Spleen (tissue), 11 donors: ENCODE measurements around the gene MCC. TPM values are rescaled to one million over a fixed set of nuclear protein-coding genes. Genes with fewer than 3 reads are reported as not detected.

Source experiments
- DNase-seq: peaks from one replicate; pipeline ENCODE4 v3.0.0-alpha.2; 2020
- H3K27ac ChIP-seq, 8 donors: fragments of 200-600 bp; sonication (generic) in 7 of 8; 1 replicate in 4 of 8; 2 replicates in 4 of 8; pipeline versions ENCODE4 v1.5.0 to v1.8.0; 2016 to 2021; ENCODE audit warnings: inconsistent platforms in 4 of 8, mild to moderate bottlenecking in 4 of 8, moderate library complexity in 1 of 8
- H3K27me3 ChIP-seq, 7 donors: fragments of 200-600 bp; sonication (generic) in 6 of 7; replicated peaks in 1 of 7; 1 replicate in 4 of 7; 2 replicates in 3 of 7; pipeline versions ENCODE4 v1.5.0 to v1.8.0; 2016 to 2021; ENCODE audit warnings: inconsistent platforms in 3 of 7, mild to moderate bottlenecking in 1 of 7
- H3K36me3 ChIP-seq, 6 donors: fragments of 200-600 bp; sonication (generic) in 5 of 6; 1 replicate in 4 of 6; 2 replicates in 2 of 6; pipeline versions ENCODE4 v1.5.0 to v1.8.0; 2016 to 2021; ENCODE audit warnings: inconsistent platforms in 2 of 6
- H3K4me1 ChIP-seq, 6 donors: fragments of 200-600 bp; sonication (generic) in 5 of 6; 1 replicate in 3 of 6; 2 replicates in 3 of 6; pipeline versions ENCODE4 v1.5.0 to v1.8.0; 2016 to 2021; ENCODE audit warnings: inconsistent platforms in 3 of 6
- H3K4me3 ChIP-seq, 8 donors: fragments of 200-600 bp; sonication (generic) in 7 of 8; 1 replicate in 4 of 8; 2 replicates in 4 of 8; pipeline versions ENCODE4 v1.5.0 to v1.8.0; 2016 to 2021; ENCODE audit warnings: inconsistent platforms in 4 of 8, mild to moderate bottlenecking in 4 of 8, moderate library complexity in 2 of 8
- H3K9me3 ChIP-seq, 8 donors: fragments of 200-600 bp; sonication (generic) in 7 of 8; 1 replicate in 4 of 8; 2 replicates in 4 of 8; pipeline versions ENCODE4 v1.5.0 to v1.8.0; 2016 to 2021; ENCODE audit warnings: inconsistent platforms in 4 of 8
- POLR2A ChIP-seq, 3 donors: fragments of 450-650 bp; IDR thresholded peaks; one replicate each; pipeline ENCODE4 v1.5.1; 2017; ENCODE audit warnings: antibody characterized with exemption in 3 of 3, mild to moderate bottlenecking in 1 of 3
- POLR2AphosphoS5 ChIP-seq, 3 donors: sonication (generic); formaldehyde crosslinking; IDR thresholded peaks; one replicate each; pipeline ENCODE4 v1.5.1; 2017; ENCODE audit warnings: antibody characterized with exemption in 3 of 3
- WGBS, 5 donors: extraction: QIAGEN DNeasy Blood & Tissue Kit in 3 of 5; methylation state at CpG; one replicate each; pipeline versions ENCODE4 v1.1.5 to v1.1.7; 2013 to 2018; 5-methylcytosine and 5-hydroxymethylcytosine counted together
- intact Hi-C: fragments of 100-400 bp; cut with DNase I; formaldehyde crosslinking; loops from one replicate; pipeline ENCODE4 v1.15.0; 2023; ENCODE audit warnings: low total_unique reads
- polyA plus RNA-seq, 3 donors: library from polyadenylated mRNA; stranded (reverse); fragments of 200-250 nt; gene quantifications; one replicate each; pipeline ENCODE4 v1.2.1, GENCODE V29; 2013
- total RNA-seq, 7 donors: library from RNA; depleted of rRNA in 3 of 7; stranded (reverse); fragments of >200 nt in 3 of 7; fragmentation: NEBNext Ultra II Directional in 4 of 7; extraction: Animal tissue kit (Norgen Biotek cat#: 25700) in 4 of 7; gene quantifications; one replicate each; pipeline versions ENCODE4 v1.1.0 to v1.2.1, GENCODE V29; 2016 to 2021
- TF ChIP-seq, protein P1 (sequence below), 11 experiments: fragments of 200-600 bp in 7 of 11; fragments of 450-650 bp in 4 of 11; sonication (generic) in 4 of 11; IDR thresholded peaks in 8 of 11; conservative IDR thresholded peaks in 3 of 11; 1 replicate in 7 of 11; 2 replicates in 4 of 11; pipeline versions ENCODE4 v1.4.0 to v1.8.0; 2016 to 2021; ENCODE audit warnings: antibody characterized with exemption in 11 of 11, inconsistent platforms in 4 of 11, mild to moderate bottlenecking in 1 of 11
- donor health status: healthy with polysubstance abuse.
- donor health status: DM: no; HTN: no; CAD: no; lungs with moderate emphysema.
- donor health status: DM: no; HTN: no; CAD: no.
- donor health status: Bipolar disorder and iron deficiency.
- donor health status: healthy.
- donor health status: DM: no; HTN: no; CAD: no.
- donor health status: DM: yes; HTN: yes; CAD: no.

MCC gene
- total and polyA plus RNA-seq, 10 donors, result 1.3 to 32.8 (median 15.8) TPM

DNA sequence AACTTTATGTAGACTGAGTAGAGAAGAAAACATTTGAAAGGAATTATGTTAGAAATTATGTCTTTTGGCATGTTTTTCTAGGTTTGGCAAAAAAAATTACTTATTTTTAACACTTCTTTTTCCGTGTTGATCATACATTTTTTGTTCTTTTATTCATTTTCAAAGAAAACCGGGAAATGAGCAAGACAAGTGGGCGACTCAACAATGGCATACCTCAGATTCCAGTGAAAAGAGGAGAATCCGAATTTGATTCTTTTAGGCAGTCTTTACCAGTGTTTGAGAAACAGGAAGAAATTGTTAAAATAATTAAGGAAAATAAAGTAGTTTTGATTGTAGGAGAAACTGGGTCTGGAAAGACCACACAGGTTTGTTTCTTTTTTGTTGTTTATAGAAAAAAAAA is 38.2 kb upstream of the MCC start:
- WGBS, 5 donors, result 90 to 97% (median 94%) methylated on average over 4 of the region's 4 CpGs
- TF ChIP-seq POLR2A (IDR thresholded peaks at IDR 0.05), result no peak
- no peak for TF ChIP-seq POLR2AphosphoS5 (IDR thresholded peaks at IDR 0.05)
- TF ChIP-seq, protein P1, sequence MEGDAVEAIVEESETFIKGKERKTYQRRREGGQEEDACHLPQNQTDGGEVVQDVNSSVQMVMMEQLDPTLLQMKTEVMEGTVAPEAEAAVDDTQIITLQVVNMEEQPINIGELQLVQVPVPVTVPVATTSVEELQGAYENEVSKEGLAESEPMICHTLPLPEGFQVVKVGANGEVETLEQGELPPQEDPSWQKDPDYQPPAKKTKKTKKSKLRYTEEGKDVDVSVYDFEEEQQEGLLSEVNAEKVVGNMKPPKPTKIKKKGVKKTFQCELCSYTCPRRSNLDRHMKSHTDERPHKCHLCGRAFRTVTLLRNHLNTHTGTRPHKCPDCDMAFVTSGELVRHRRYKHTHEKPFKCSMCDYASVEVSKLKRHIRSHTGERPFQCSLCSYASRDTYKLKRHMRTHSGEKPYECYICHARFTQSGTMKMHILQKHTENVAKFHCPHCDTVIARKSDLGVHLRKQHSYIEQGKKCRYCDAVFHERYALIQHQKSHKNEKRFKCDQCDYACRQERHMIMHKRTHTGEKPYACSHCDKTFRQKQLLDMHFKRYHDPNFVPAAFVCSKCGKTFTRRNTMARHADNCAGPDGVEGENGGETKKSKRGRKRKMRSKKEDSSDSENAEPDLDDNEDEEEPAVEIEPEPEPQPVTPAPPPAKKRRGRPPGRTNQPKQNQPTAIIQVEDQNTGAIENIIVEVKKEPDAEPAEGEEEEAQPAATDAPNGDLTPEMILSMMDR (IDR thresholded peaks at IDR 0.05 in 8 of 11, conservative IDR thresholded peaks at IDR 0.05 in 3 of 11), result no peak
- peaks cover 0 to 17% (median 14%) of the 10 kb centered on the region in 8 donors for H3K9me3 ChIP-seq
- no peak for DNase-seq
- intact Hi-C loops, result no loop called here
- H3K36me3 ChIP-seq, result peaks cover 0 to 35% (median 8%) of the 10 kb centered on the region in 6 donors
- H3K4me1 ChIP-seq, result peaks cover 13 to 45% (median 35%) of the 10 kb centered on the region in 6 donors
- H3K4me3 ChIP-seq, result no peak overlapping the region
- no peaks in the 10 kb centered on the region for H3K27me3 ChIP-seq
- H3K27ac ChIP-seq, result no peak overlapping the region

GRCh38 chr5:113524927-113525326 is 36.7 kb upstream of the MCC start:
- H3K27me3 ChIP-seq, result no peaks in the 10 kb centered on the region
- 9 to 22% (median 14%) methylated on average over 2 of the region's 2 CpGs for WGBS, 5 donors
- H3K27ac ChIP-seq, result peak overlapping the region in 7 of 8 donors; percentile 38 to 70 (median 60)
- peaks cover 13 to 56% (median 35%) of the 10 kb centered on the region in 6 donors for H3K4me1 ChIP-seq
- TF ChIP-seq POLR2AphosphoS5 (IDR thresholded peaks at IDR 0.05) (no peak), POLR2A (IDR thresholded peaks at IDR 0.05) (no peak)
- TF ChIP-seq, protein P1 (IDR thresholded peaks at IDR 0.05 in 8 of 11, conservative IDR thresholded peaks at IDR 0.05 in 3 of 11), result no peak
- intact Hi-C loops, result no loop called here
- H3K9me3 ChIP-seq, result peaks cover 0 to 2% (median 0%) of the 10 kb centered on the region in 8 donors
- no peak for DNase-seq
- peaks cover 0 to 32% (median 0%) of the 10 kb centered on the region in 6 donors for H3K36me3 ChIP-seq
- H3K4me3 ChIP-seq, result peak overlapping the region in 1 of 8 donors; percentile 3

DNA sequence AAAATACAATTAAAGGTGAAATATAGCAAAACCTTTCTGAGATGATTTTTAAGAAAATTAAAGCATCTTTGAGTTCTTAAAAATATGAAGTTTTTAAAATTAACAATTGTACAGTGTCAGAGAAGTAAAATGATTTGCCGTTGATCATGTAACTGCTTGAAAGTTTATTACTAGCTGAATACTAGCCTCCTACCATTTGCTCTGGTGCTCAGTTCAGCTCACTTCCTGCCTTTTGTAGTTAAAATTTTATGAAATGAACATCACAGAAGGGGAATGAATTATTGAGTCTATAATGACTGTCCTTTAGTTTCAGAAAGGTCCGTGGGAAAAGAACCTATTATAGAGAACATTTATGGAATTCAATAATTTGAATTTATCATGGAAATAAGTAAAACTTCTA is 34.9 kb upstream of the MCC start:
- Histone ChIP-seq H3K36me3 (peaks cover 0 to 25% (median 3%) of the 10 kb centered on the region in 6 donors), H3K27ac (peak overlapping the region in 1 of 8 donors; percentile 12), H3K4me3 (no peak overlapping the region), H3K4me1 (peaks cover 13 to 64% (median 35%) of the 10 kb centered on the region in 6 donors), H3K9me3 (no peaks in the 10 kb centered on the region), H3K27me3 (no peaks in the 10 kb centered on the region)
- DNase-seq, result no peak
- WGBS, 5 donors, result 68 to 81% (median 75%) methylated on average over 2 of the region's 2 CpGs
- TF ChIP-seq POLR2A (IDR thresholded peaks at IDR 0.05) (no peak), POLR2AphosphoS5 (IDR thresholded peaks at IDR 0.05) (no peak)
- TF ChIP-seq, protein P1 (IDR thresholded peaks at IDR 0.05 in 8 of 11, conservative IDR thresholded peaks at IDR 0.05 in 3 of 11), result no peak
- intact Hi-C loops, result no loop called here

- intact Hi-C loops, result no loop called here
- Histone ChIP-seq H3K4me1 (peaks cover 13 to 82% (median 47%) of the 10 kb centered on the region in 6 donors), H3K27ac (no peak overlapping the region), H3K9me3 (no peaks in the 10 kb centered on the region), H3K27me3 (no peaks in the 10 kb centered on the region), H3K4me3 (no peak overlapping the region), H3K36me3 (peaks cover 0 to 32% (median 7%) of the 10 kb centered on the region in 6 donors)
- no peak for TF ChIP-seq POLR2AphosphoS5 (IDR thresholded peaks at IDR 0.05)
- TF ChIP-seq, protein P1 (IDR thresholded peaks at IDR 0.05 in 8 of 11, conservative IDR thresholded peaks at IDR 0.05 in 3 of 11), result no peak
- no peak for TF ChIP-seq POLR2A (IDR thresholded peaks at IDR 0.05)
- DNase-seq, result no peak
Observed at GRCh38 chr5:113520899-113521298, 32.6 kb upstream of the MCC start.
